Muscle of leg (tissue), 11 donors: ENCODE measurements around the gene STIP1. TPM values are rescaled to one million over a fixed set of nuclear protein-coding genes. Genes with fewer than 3 reads are reported as not detected.
A peak's percentile ranks its signal among the peaks of the same experiment; 100 is the strongest.

Experiments used
- DNase-seq: peaks from one replicate; pipeline ENCODE4 v3.0.0; 2013
- H3K27ac ChIP-seq: one replicate; pipeline ENCODE4 v1.5.1; 2013; ENCODE audit warnings: mild to moderate bottlenecking, low read length, control low read depth
- H3K27me3 ChIP-seq: one replicate; pipeline ENCODE4 v1.6.1; 2013; ENCODE audit warnings: low read length; ENCODE audit not compliant: control insufficient read depth, insufficient read depth
- H3K36me3 ChIP-seq: one replicate; pipeline ENCODE4 v1.6.1; 2013; ENCODE audit warnings: low read length; ENCODE audit not compliant: control insufficient read depth, insufficient read depth
- H3K4me1 ChIP-seq: one replicate; pipeline ENCODE4 v1.6.1; 2013; ENCODE audit warnings: low read length; ENCODE audit not compliant: control insufficient read depth, insufficient read depth
- H3K4me3 ChIP-seq: one replicate; pipeline ENCODE4 v1.5.1; 2013; ENCODE audit warnings: low read length, control low read depth
- H3K9me3 ChIP-seq: replicated peaks from 2 replicates; pipeline ENCODE4 v1.6.1; 2013; ENCODE audit warnings: low read depth, low read length; ENCODE audit not compliant: control insufficient read depth
- WGBS: methylation state at CpG from one replicate; pipeline ENCODE4 v1.1.5; 2013; ENCODE audit warnings: missing lambda C conversion rate; ENCODE audit not compliant: insufficient coverage; 5-methylcytosine and 5-hydroxymethylcytosine counted together
- polyA plus RNA-seq, 8 donors: library from polyadenylated mRNA; unstranded; fragments of 120-200 nt; gene quantifications; one replicate each; pipeline versions ENCODE4 v1.2.1 to v1.2.3, GENCODE V29; 2013; ENCODE audit warnings: inconsistent platforms in 1 of 8, low replicate concordance in 1 of 8; ENCODE audit not compliant: insufficient read length in 8 of 8, insufficient read depth in 1 of 8
- total RNA-seq: library from RNA; stranded (reverse); fragments of 120-200 nt; gene quantifications from one replicate; pipeline ENCODE4 v1.2.4, GENCODE V29; 2013

Gene STIP1
- total and polyA plus RNA-seq, 9 donors: 90.7 to 141 (median 128) TPM

GRCh38 chr11:64227405-64227956 lies 41.5 kb downstream of the STIP1 start:
- DNase-seq: peak; percentile 35
- no peak overlapping the region for H3K27ac ChIP-seq
- H3K9me3 ChIP-seq: no peaks in the 10 kb centered on the region
- H3K27me3 ChIP-seq: no peaks in the 10 kb centered on the region
- 85% methylated on average over 1 of the region's 3 CpGs for WGBS
- H3K4me3 ChIP-seq: no peak overlapping the region
- peaks cover 13% of the 10 kb centered on the region for H3K36me3 ChIP-seq
- H3K4me1 ChIP-seq: peaks cover 72% of the 10 kb centered on the region

- 88% methylated on average over 7 of the region's 12 CpGs for WGBS
- peak; percentile 30 for DNase-seq
- Histone ChIP-seq H3K4me3 (no peak overlapping the region), H3K27ac (peak overlapping the region; percentile 95), H3K36me3 (peaks cover 8% of the 10 kb centered on the region), H3K27me3 (no peaks in the 10 kb centered on the region), H3K4me1 (peaks cover 67% of the 10 kb centered on the region), H3K9me3 (no peaks in the 10 kb centered on the region)
Measured at GRCh38 chr11:64229090-64229743, 43.2 kb downstream of the STIP1 start.

GRCh38 chr11:64229744-64230170 lies 43.8 kb downstream of the STIP1 start:
- Histone ChIP-seq H3K4me3 (peak overlapping the region; percentile 70), H3K27me3 (no peaks in the 10 kb centered on the region), H3K9me3 (no peaks in the 10 kb centered on the region), H3K36me3 (peaks cover 3% of the 10 kb centered on the region), H3K27ac (peak overlapping the region; percentile 95), H3K4me1 (peaks cover 62% of the 10 kb centered on the region)
- 44% methylated on average over 11 of the region's 13 CpGs for WGBS
- no peak for DNase-seq

- Histone ChIP-seq H3K27ac (peak within 1 kb of the TSS; percentile 95), H3K36me3 (peaks cover 3% of the 10 kb centered on the region), H3K4me1 (peaks cover 60% of the 10 kb centered on the region), H3K27me3 (no peaks in the 10 kb centered on the region), H3K4me3 (peak within 1 kb of the TSS; percentile 70), H3K9me3 (no peaks in the 10 kb centered on the region)
- peak; percentile 97 for DNase-seq
- under 1% methylated on average over 49 of the region's 62 CpGs for WGBS
Measured at GRCh38 chr11:64230171-64230984, 44.4 kb downstream of the STIP1 start, which contains the start of gene DNAJC4. TSS of gene DNAJC4 (plus strand) at chr11:64230548. CDS start at chr11:64230855, 307 bp downstream.

GRCh38 chr11:64230985-64231365 lies 45.0 kb downstream of the STIP1 start:
- H3K27me3 ChIP-seq: no peaks in the 10 kb centered on the region
- peaks cover 5% of the 10 kb centered on the region for H3K36me3 ChIP-seq
- H3K4me3 ChIP-seq: peak overlapping the region; percentile 70
- peaks cover 61% of the 10 kb centered on the region for H3K4me1 ChIP-seq
- H3K27ac ChIP-seq: peak overlapping the region; percentile 95
- no peaks in the 10 kb centered on the region for H3K9me3 ChIP-seq
- 0% methylated on average over 2 of the region's 8 CpGs for WGBS
- peak; percentile 41 for DNase-seq

GRCh38 chr11:64231546-64231945 lies 45.6 kb downstream of the STIP1 start:
- WGBS: 90% methylated on average over 7 of the region's 7 CpGs
- Histone ChIP-seq H3K36me3 (peaks cover 8% of the 10 kb centered on the region), H3K4me1 (peaks cover 59% of the 10 kb centered on the region), H3K27ac (no peak overlapping the region), H3K9me3 (no peaks in the 10 kb centered on the region), H3K4me3 (no peak overlapping the region), H3K27me3 (no peaks in the 10 kb centered on the region)
- DNase-seq: peak; percentile 32

- DNase-seq: peak; percentile 25
- whole genome bisulfite sequencing: 74% methylated on average over 10 of the region's 15 CpGs
- Histone ChIP-seq H3K4me1 (peaks cover 50% of the 10 kb centered on the region), H3K4me3 (no peak overlapping the region), H3K9me3 (no peaks in the 10 kb centered on the region), H3K36me3 (peaks cover 12% of the 10 kb centered on the region), H3K27ac (no peak overlapping the region), H3K27me3 (no peaks in the 10 kb centered on the region)
Measured at GRCh38 chr11:64232182-64232966, 46.4 kb downstream of the STIP1 start.

GRCh38 chr11:64232967-64233315 lies 47.0 kb downstream of the STIP1 start:
- Histone ChIP-seq H3K27me3 (no peaks in the 10 kb centered on the region), H3K27ac (no peak overlapping the region), H3K36me3 (peaks cover 17% of the 10 kb centered on the region), H3K4me3 (no peak overlapping the region), H3K9me3 (no peaks in the 10 kb centered on the region), H3K4me1 (peaks cover 50% of the 10 kb centered on the region)
- WGBS: 83% methylated on average over 5 of the region's 8 CpGs
- DNase-seq: peak; percentile 15

- Histone ChIP-seq H3K27ac (peak within 1 kb of the TSS; percentile 70), H3K27me3 (no peaks in the 10 kb centered on the region), H3K4me1 (peaks cover 57% of the 10 kb centered on the region), H3K9me3 (no peaks in the 10 kb centered on the region), H3K36me3 (peaks cover 27% of the 10 kb centered on the region), H3K4me3 (peak within 1 kb of the TSS; percentile 56)
- 3% methylated on average over 37 of the region's 62 CpGs for WGBS
- DNase-seq: peak; percentile 84
Measured at GRCh38 chr11:64233913-64234586, 48.1 kb downstream of the STIP1 start, which contains the start of gene VEGFB. TSS of gene VEGFB (plus strand) at chr11:64234584. CDS start at chr11:64234834, 250 bp downstream.
